HEK293 (cell line): ENCODE measurements around the gene PLPPR2.

Experiments used
- CTCF ChIA-PET: fragments of 350-600 bp; formaldehyde crosslinking; extraction: SDS; loops from one replicate; lab custom pipeline; 2021; ENCODE audit warnings: antibody characterized with exemption; lab: Yijun Ruan, JAX
- POLR2A ChIA-PET: fragments of 300-600 bp; formaldehyde crosslinking; extraction: SDS; loops from one replicate; lab custom pipeline; 2020; ENCODE audit warnings: antibody characterized with exemption, inconsistent platforms; lab: Yijun Ruan, JAX
- H3K27ac ChIP-seq: fragments of 200-500 bp; sonication (Bioruptor generic); 2 replicates; pipeline ENCODE4 v1.5.1; 2014; ENCODE audit warnings: low read depth, low read length, control low read depth, inconsistent platforms; ENCODE audit errors: extremely low read depth
- H3K36me3 ChIP-seq, 2 experiments: fragments of 200-500 bp in 1 of 2; sonication (Bioruptor generic) in 1 of 2; 1 replicate in 1 of 2; 2 replicates in 1 of 2; pipeline ENCODE4 v1.5.1; 2014 to 2017; ENCODE audit warnings: inconsistent platforms in 2 of 2, low read length in 2 of 2; ENCODE audit not compliant: control insufficient read depth in 2 of 2, insufficient read depth in 1 of 2
- H3K4me1 ChIP-seq: fragments of 200-500 bp; sonication (Bioruptor generic); 2 replicates; pipeline ENCODE4 v1.5.1; 2014; ENCODE audit warnings: mild to moderate bottlenecking, low read length, inconsistent platforms; ENCODE audit not compliant: control insufficient read depth, insufficient read depth
- H3K4me3 ChIP-seq: 2 replicates; pipeline ENCODE4 v1.5.1; 2011; ENCODE audit warnings: low read depth, mild to moderate bottlenecking, control low read depth, low read length, moderate library complexity
- H3K9me3 ChIP-seq: fragments of 200-500 bp; sonication (Bioruptor generic); 2 replicates; pipeline ENCODE4 v1.5.1; 2014; ENCODE audit warnings: low read depth, low read length, inconsistent platforms; ENCODE audit not compliant: control insufficient read depth, insufficient read depth
- EGR2 ChIP-seq: fragments of 450-650 bp; formaldehyde crosslinking; IDR thresholded peaks from 2 replicates; pipeline ENCODE4 v1.5.1; 2016; ENCODE audit warnings: low read depth, missing biosample characterization, missing genetic modification characterization
- IKZF3 ChIP-seq: fragments of 450-650 bp; IDR thresholded peaks from 2 replicates; pipeline ENCODE4 v1.5.0; 2018; ENCODE audit warnings: missing biosample characterization, mild to moderate bottlenecking, missing genetic modification characterization, moderate library complexity
- KLF7 ChIP-seq: fragments of 450-650 bp; formaldehyde crosslinking; IDR thresholded peaks from 2 replicates; pipeline ENCODE4 v1.5.1; 2016; ENCODE audit warnings: missing biosample characterization, missing genetic modification characterization, borderline replicate concordance
- MZF1 ChIP-seq: fragments of 450-650 bp; formaldehyde crosslinking; IDR thresholded peaks from 2 replicates; pipeline ENCODE4 v1.5.1; 2017; ENCODE audit warnings: missing biosample characterization, missing genetic modification characterization, borderline replicate concordance
- SP2 ChIP-seq: fragments of 450-650 bp; formaldehyde crosslinking; IDR thresholded peaks from 2 replicates; pipeline ENCODE4 v1.5.1; 2016; ENCODE audit warnings: missing biosample characterization, missing genetic modification characterization
- ZBTB48 ChIP-seq: fragments of 450-650 bp; formaldehyde crosslinking; IDR thresholded peaks from 2 replicates; pipeline ENCODE4 v1.5.1; 2016; ENCODE audit warnings: missing biosample characterization, missing genetic modification characterization
- ZFP41 ChIP-seq: fragments of 450-650 bp; formaldehyde crosslinking; IDR thresholded peaks from 2 replicates; pipeline ENCODE4 v1.5.1; 2016; ENCODE audit warnings: missing biosample characterization, missing genetic modification characterization, borderline replicate concordance
- ZNF202 ChIP-seq: fragments of 450-650 bp; formaldehyde crosslinking; IDR thresholded peaks from 2 replicates; pipeline ENCODE4 v1.5.1; 2016; ENCODE audit warnings: missing biosample characterization, missing genetic modification characterization, borderline replicate concordance
- ZNF24 ChIP-seq: fragments of 450-650 bp; formaldehyde crosslinking; IDR thresholded peaks from 2 replicates; pipeline ENCODE4 v1.5.1; 2016; ENCODE audit warnings: missing biosample characterization, missing genetic modification characterization
- ZNF324 ChIP-seq: fragments of 450-650 bp; formaldehyde crosslinking; IDR thresholded peaks from 2 replicates; pipeline ENCODE4 v1.5.1; 2016; ENCODE audit warnings: missing biosample characterization, missing genetic modification characterization
- ZNF394 ChIP-seq: fragments of 450-650 bp; formaldehyde crosslinking; IDR thresholded peaks from 2 replicates; pipeline ENCODE4 v1.5.1; 2016; ENCODE audit warnings: missing biosample characterization, missing genetic modification characterization, mild to moderate bottlenecking, moderate library complexity, borderline replicate concordance
- ZNF473 ChIP-seq: fragments of 450-650 bp; formaldehyde crosslinking; IDR thresholded peaks from 2 replicates; pipeline ENCODE4 v1.5.1; 2017; ENCODE audit warnings: missing biosample characterization, missing genetic modification characterization
- ZNF514 ChIP-seq: fragments of 450-650 bp; formaldehyde crosslinking; IDR thresholded peaks from 2 replicates; pipeline ENCODE4 v1.5.1; 2016; ENCODE audit warnings: missing biosample characterization, missing genetic modification characterization
- ZNF621 ChIP-seq: fragments of 450-650 bp; formaldehyde crosslinking; IDR thresholded peaks from 2 replicates; pipeline ENCODE4 v1.5.1; 2017; ENCODE audit warnings: missing biosample characterization, missing genetic modification characterization
- ZNF623 ChIP-seq: fragments of 450-650 bp; formaldehyde crosslinking; IDR thresholded peaks from 2 replicates; pipeline ENCODE4 v1.5.1; 2016; ENCODE audit warnings: missing biosample characterization, missing genetic modification characterization
- ZNF664 ChIP-seq: fragments of 450-650 bp; formaldehyde crosslinking; IDR thresholded peaks from 2 replicates; pipeline ENCODE4 v1.5.1; 2016; ENCODE audit warnings: missing biosample characterization, missing genetic modification characterization
- ZNF776 ChIP-seq: fragments of 450-650 bp; formaldehyde crosslinking; IDR thresholded peaks from 2 replicates; pipeline ENCODE4 v1.5.0; 2017; ENCODE audit warnings: missing biosample characterization, missing genetic modification characterization, borderline replicate concordance
- ZSCAN18 ChIP-seq: fragments of 450-650 bp; formaldehyde crosslinking; IDR thresholded peaks from 2 replicates; pipeline ENCODE4 v1.5.1; 2016; ENCODE audit warnings: missing biosample characterization, missing genetic modification characterization
- ZSCAN30 ChIP-seq: fragments of 450-650 bp; IDR thresholded peaks from 2 replicates; pipeline ENCODE4 v1.5.1; 2018; ENCODE audit warnings: missing biosample characterization, mild to moderate bottlenecking, missing genetic modification characterization, moderate library complexity
- ZSCAN5A ChIP-seq: fragments of 450-650 bp; formaldehyde crosslinking; IDR thresholded peaks from 2 replicates; pipeline ENCODE4 v1.5.1; 2016; ENCODE audit warnings: missing biosample characterization, missing genetic modification characterization
- ZXDB ChIP-seq: fragments of 450-650 bp; formaldehyde crosslinking; IDR thresholded peaks from 2 replicates; pipeline ENCODE4 v1.5.1; 2016; ENCODE audit warnings: missing biosample characterization, missing genetic modification characterization
- TF ChIP-seq, protein P1 (sequence below): fragments of 450-650 bp; formaldehyde crosslinking; optimal IDR thresholded peaks from 2 replicates; pipeline ENCODE3; 2016; ENCODE audit warnings: missing biosample characterization, mild to moderate bottlenecking, missing genetic modification characterization
- TF ChIP-seq, protein P2 (sequence below): fragments of 450-650 bp; formaldehyde crosslinking; IDR thresholded peaks from 2 replicates; pipeline ENCODE4 v1.5.1; 2016; ENCODE audit warnings: missing biosample characterization, missing genetic modification characterization, borderline replicate concordance
- TF ChIP-seq, protein P3 (sequence below): fragments of 450-650 bp; formaldehyde crosslinking; IDR thresholded peaks from 2 replicates; pipeline ENCODE4 v1.5.1; 2016; ENCODE audit warnings: missing biosample characterization, missing genetic modification characterization
- TF ChIP-seq, protein P4 (sequence below): fragments of 450-650 bp; formaldehyde crosslinking; IDR thresholded peaks from 2 replicates; pipeline ENCODE4; 2016; ENCODE audit warnings: missing biosample characterization, missing genetic modification characterization

PLPPR2 gene

GRCh38 chr19:11373885-11374432, 18.7 kb downstream of the PLPPR2 start:
- POLR2A ChIA-PET, result interaction anchor here (0.7 to 2.3 kb wide), 19 partner anchors 10 to 284 kb away, joined by 3 to 36 read pairs (median 8); partner anchors contain the start of genes CCDC159, ELOF1, EPOR and ODAD3
- peaks cover 4% of the 10 kb centered on the region; the same call in 1 of the 2 replicates for H3K4me1 ChIP-seq
- peak overlapping the region; percentile 28 for H3K4me3 ChIP-seq
- H3K36me3 ChIP-seq, result peaks cover 0 to 23% of the 10 kb centered on the region in 2 experiments; a peak in 2 of 3 replicates
- no peak overlapping the region for H3K27ac ChIP-seq
- no peaks in the 10 kb centered on the region for H3K9me3 ChIP-seq
- CTCF ChIA-PET, result interaction anchor here (1.1 to 2.0 kb wide), 3 partner anchors 9 to 77 kb away, joined by 3 to 7 read pairs (median 3); no protein-coding TSS in a partner anchor
- TF ChIP-seq ZNF394, result no peak
- no peak for TF ChIP-seq ZXDB
- TF ChIP-seq MZF1, result no peak
- TF ChIP-seq, protein P1, sequence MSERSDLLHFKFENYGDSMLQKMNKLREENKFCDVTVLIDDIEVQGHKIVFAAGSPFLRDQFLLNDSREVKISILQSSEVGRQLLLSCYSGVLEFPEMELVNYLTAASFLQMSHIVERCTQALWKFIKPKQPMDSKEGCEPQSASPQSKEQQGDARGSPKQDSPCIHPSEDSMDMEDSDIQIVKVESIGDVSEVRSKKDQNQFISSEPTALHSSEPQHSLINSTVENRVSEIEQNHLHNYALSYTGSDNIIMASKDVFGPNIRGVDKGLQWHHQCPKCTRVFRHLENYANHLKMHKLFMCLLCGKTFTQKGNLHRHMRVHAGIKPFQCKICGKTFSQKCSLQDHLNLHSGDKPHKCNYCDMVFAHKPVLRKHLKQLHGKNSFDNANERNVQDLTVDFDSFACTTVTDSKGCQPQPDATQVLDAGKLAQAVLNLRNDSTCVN (tag by site-specific recombination), result peak; percentile 9
- TF ChIP-seq ZNF514 (tag by site-specific recombination), result no peak
- 0 out of 2 replicates have a peak, but pooled peaks have one; percentile 15 for TF ChIP-seq ZSCAN5A (tag by site-specific recombination)
- peak; percentile 24; the same call in 1 of the 2 replicates for TF ChIP-seq ZSCAN18 (tag by site-specific recombination)
- no peak for TF ChIP-seq ZNF776 (tag by site-specific recombination)
- 0 out of 2 replicates have a peak, but pooled peaks have one; percentile 47 for TF ChIP-seq ZSCAN30
- TF ChIP-seq IKZF3 (tag by site-specific recombination), result no peak
- no peak for TF ChIP-seq ZBTB48 (tag by site-specific recombination)
- TF ChIP-seq, protein P2, sequence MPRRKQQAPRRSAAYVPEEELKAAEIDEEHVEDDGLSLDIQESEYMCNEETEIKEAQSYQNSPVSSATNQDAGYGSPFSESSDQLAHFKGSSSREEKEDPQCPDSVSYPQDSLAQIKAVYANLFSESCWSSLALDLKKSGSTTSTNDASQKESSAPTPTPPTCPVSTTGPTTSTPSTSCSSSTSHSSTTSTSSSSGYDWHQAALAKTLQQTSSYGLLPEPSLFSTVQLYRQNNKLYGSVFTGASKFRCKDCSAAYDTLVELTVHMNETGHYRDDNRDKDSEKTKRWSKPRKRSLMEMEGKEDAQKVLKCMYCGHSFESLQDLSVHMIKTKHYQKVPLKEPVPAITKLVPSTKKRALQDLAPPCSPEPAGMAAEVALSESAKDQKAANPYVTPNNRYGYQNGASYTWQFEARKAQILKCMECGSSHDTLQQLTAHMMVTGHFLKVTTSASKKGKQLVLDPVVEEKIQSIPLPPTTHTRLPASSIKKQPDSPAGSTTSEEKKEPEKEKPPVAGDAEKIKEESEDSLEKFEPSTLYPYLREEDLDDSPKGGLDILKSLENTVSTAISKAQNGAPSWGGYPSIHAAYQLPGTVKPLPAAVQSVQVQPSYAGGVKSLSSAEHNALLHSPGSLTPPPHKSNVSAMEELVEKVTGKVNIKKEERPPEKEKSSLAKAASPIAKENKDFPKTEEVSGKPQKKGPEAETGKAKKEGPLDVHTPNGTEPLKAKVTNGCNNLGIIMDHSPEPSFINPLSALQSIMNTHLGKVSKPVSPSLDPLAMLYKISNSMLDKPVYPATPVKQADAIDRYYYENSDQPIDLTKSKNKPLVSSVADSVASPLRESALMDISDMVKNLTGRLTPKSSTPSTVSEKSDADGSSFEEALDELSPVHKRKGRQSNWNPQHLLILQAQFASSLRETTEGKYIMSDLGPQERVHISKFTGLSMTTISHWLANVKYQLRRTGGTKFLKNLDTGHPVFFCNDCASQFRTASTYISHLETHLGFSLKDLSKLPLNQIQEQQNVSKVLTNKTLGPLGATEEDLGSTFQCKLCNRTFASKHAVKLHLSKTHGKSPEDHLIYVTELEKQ (tag by site-specific recombination), result 0 out of 2 replicates have a peak, but pooled peaks have one; percentile 29
- no peak for TF ChIP-seq ZNF621 (tag by site-specific recombination)
- TF ChIP-seq ZNF664 (tag by site-specific recombination), result peak; percentile 62; the same call in 1 of the 2 replicates
- TF ChIP-seq EGR2 (tag by site-specific recombination), result no peak
- peak; percentile 68 for TF ChIP-seq ZNF24 (tag by site-specific recombination)
- no peak for TF ChIP-seq ZNF202 (tag by site-specific recombination)
- TF ChIP-seq, protein P3, sequence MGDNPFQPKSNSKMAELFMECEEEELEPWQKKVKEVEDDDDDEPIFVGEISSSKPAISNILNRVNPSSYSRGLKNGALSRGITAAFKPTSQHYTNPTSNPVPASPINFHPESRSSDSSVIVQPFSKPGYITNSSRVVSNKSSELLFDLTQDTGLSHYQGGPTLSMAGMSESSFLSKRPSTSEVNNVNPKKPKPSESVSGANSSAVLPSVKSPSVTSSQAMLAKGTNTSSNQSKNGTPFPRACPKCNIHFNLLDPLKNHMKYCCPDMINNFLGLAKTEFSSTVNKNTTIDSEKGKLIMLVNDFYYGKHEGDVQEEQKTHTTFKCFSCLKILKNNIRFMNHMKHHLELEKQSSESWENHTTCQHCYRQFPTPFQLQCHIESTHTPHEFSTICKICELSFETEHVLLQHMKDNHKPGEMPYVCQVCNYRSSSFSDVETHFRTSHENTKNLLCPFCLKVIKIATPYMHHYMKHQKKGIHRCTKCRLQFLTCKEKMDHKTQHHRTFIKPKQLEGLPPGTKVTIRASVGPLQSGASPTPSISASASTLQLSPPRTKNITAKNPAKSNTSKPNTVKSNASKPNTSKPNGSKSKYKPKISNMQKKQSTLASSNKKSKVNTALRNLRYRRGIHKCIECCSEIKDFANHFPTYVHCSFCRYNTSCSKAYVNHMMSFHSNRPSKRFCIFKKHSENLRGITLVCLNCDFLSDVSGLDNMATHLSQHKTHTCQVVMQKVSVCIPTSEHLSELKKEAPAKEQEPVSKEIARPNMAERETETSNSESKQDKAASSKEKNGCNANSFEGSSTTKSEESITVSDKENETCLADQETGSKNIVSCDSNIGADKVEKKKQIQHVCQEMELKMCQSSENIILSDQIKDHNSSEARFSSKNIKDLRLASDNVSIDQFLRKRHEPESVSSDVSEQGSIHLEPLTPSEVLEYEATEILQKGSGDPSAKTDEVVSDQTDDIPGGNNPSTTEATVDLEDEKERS (tag by site-specific recombination), result peak; percentile 45; the same call in 1 of the 2 replicates
- TF ChIP-seq ZNF473 (tag by site-specific recombination), result no peak
- 0 out of 2 replicates have a peak, but pooled peaks have one; percentile 15 for TF ChIP-seq ZNF623 (tag by site-specific recombination)
- TF ChIP-seq, protein P4, sequence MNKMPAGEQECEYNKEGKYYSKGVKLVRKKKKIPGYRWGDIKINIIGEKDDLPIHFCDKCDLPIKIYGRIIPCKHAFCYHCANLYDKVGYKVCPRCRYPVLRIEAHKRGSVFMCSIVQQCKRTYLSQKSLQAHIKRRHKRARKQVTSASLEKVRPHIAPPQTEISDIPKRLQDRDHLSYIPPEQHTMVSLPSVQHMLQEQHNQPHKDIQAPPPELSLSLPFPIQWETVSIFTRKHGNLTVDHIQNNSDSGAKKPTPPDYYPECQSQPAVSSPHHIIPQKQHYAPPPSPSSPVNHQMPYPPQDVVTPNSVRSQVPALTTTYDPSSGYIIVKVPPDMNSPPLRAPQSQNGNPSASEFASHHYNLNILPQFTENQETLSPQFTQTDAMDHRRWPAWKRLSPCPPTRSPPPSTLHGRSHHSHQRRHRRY, result 0 out of 2 replicates have a peak, but pooled peaks have one; percentile 59
- no peak for TF ChIP-seq SP2
- TF ChIP-seq ZFP41 (tag by site-specific recombination), result no peak
- peak; percentile 64 for TF ChIP-seq ZNF324
- no peak for TF ChIP-seq KLF7 (tag by site-specific recombination)
